Hippocampal formation (tissue), 2 donors: ENCODE measurements around the gene AP3M1.

Experiments used
- DNase-seq, 2 donors: peaks; one replicate each; lab custom pipeline; 2025; lab: John Stamatoyannopoulos, UW

Gene AP3M1

DNA sequence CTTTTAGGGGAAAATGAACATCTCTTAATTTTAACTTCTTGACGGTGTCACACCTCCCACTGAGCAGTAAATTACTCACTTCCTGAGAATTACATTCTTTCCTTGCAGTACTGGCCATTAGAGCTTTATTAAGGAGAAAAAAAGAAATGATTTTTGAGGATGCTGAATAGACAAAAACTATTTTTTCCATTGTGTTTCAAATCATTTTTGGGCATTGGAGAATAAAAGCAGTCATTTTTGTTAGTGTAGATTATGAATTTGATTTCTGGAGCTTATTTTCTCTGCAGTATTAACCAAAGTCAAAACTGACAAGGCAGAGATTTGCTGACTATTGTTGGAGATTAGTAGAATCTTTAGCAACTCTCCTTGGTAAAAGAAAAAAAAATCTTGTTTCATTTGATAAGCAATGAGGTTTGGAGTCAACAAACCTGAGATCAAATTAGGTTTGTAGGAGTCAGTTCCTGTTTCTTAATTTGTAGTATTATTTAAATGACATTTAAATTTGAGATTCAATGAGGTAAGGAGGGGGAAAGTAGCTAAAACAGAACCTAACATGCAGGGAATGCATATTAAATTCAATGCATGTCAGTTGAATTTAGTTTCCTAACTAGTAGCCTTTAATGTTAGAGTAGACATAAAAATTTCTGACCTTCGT is 70.6 kb downstream of the AP3M1 start:
- DNase-seq = no peak

DNA sequence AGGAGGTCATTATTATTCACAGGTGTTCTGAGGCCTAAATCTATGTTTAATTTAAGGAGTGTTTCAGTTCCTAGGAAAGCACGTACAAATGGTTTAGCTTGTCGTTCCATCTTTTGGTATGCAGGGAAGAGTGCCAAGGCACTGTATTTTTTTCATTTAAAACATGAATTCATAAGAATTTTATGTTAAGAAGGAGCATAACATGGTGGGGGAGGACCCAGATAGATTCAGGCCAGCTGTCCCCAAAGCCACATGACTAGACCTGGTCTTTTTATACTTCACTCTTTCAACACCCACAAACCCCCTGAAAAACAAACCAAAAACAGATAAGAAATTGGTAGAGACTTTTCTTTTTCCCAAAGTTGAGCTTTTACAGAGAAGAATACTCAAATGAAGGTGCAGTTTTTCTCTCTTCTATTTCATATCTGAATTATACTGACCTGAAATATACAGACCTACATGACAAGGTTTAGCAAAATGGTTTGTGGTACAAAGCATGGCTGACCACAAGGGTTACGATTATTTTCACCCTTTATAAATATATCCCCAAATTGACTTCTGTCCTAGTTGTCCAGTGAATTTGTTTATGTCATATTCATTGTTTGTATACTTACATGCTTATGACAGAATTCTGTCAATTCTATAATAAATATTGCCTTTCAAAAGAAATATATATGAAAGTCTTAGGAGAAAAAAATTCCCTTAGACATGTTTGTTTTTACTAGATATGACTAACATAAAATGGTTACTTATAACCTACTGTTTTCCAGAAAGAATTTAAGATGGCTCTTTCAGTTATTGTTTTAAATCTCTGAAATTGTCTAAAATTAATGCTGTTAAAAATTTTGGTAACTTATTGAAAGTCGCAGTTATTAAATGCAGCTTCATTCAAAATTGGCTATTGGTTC is 71.3 kb downstream of the AP3M1 start:
- no peak for DNase-seq

DNA sequence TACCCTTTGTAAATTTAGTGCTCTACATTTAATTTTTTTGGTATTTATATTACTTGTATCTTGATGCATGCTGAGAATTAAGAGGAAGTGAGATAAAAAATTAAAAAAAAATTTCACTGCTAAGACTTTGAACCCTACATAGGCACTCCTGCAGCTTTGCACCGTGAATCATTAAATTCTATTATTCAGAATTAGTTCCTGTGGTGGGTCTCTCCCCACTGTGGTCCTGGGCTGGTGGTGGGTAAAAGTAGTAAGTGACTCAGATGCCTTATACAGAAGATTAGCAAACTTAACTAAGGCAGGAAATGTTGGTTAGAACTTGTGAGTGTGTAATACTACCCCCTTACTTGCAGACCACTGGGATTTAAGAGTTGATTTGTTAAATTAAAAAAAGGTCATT is 72.6 kb downstream of the AP3M1 start:
- DNase-seq = no peak

DNA sequence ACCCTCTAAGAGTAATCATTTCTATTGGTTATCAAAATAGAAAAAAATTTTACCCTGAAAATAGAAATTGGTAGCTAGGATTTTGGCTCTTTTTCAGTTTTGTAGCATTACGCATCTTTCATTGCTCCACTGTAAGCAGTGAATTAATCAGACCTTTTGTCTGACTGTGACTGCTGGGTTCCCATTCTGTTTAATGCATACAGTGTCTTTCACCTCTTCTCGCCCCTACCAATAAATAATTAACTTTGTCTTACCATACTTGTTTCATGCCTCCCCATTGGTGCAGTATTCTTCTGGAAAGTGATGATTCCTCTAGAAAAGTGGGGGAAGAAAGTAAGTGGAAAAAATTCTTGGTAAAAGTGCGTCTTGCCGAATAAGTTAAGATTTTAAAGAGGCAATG is 73.2 kb downstream of the AP3M1 start:
- DNase-seq = no peak

DNA sequence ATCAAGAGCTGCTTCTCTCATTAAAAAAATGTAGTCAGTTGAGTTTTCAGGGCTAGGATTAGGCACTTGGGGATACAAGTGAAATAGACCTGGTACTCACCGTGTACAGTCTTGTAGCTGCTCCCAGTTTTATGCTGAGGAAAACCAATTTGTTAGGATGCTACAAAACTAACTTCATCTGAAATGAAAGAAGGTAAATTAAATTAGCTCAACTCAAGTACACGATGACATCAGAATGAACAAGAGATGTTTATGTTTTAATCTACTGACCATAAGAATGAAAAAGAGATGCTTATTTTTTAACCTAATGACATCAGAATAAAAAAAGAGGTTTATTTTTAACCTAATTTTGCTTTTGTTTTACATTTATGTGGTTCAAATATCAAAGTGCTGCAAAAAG is 73.7 kb downstream of the AP3M1 start:
- no peak for DNase-seq

DNA sequence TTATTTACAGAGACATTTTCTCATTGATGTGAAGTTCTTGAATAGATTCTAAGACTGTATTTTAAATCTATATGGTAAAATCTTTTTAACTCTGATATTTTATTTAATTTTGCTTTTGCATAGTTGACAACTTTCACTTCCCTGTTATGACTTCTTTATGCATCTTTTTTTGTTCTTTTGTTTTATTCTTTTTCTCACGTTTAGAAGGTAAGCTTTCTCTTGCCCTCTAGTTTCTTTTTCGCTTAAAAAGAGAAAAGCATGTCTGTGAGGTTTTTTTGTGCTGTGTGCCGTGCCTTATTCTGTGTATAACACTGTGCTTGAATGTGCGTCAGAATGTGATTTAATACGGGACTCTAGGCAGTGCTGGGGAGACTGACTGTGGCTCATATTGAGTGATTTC is 74.7 kb downstream of the AP3M1 start:
- no peak for DNase-seq

DNA sequence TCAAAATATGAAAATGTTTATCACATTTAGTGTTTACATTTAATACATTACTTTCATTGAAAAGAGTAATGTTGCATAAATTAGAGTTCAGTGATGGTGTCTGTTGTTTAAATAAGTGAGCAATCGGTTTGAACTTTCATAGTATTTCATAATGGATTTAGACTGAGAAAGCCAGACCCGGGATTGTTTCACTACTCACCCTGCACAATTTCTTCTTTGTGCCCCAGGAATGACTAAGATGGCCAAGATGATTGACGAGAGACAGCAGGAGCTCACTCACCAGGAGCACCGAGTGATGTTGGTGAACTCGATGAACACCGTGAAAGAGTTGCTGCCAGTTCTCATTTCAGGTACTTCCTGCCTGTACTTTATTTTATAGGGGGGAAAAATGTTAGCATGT is 78.1 kb downstream of the AP3M1 start:
- DNase-seq = no peak

DNA sequence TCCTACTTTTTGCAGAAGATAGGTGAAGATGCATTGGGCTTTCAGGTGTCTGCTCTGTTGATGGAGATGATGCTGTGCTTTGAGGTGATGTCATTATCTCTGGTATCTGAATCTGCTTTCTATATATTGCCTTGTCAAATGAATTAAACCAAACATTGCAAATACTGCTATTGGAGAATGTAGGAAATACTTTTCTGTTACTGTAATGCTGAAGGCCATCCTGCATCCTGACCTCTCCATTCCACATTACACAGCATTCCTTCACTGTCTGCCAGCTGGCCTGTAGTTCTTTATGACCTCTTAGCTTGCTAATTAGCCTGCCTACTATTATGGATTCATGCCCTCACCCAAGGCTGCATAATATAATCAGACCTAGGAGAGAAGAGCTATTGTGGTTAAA is 79.5 kb downstream of the AP3M1 start:
- DNase-seq = no peak
